Brain microvascular endothelial cell (primary cell): ENCODE results near the gene MGME1.

Source experiments
- DNase-seq: peaks from one replicate; pipeline ENCODE4 v3.0.0-alpha.2; 2020
- H3K27ac ChIP-seq: fragments of 250-450 bp; sonication (Bioruptor Pico); 2 replicates; pipeline ENCODE4 v1.5.1; 2020; ENCODE audit warnings: mild to moderate bottlenecking, moderate library complexity
- H3K27me3 ChIP-seq: fragments of 250-450 bp; sonication (Bioruptor Pico); replicated peaks from 2 replicates; pipeline ENCODE4 v1.5.1; 2020; ENCODE audit warnings: mild to moderate bottlenecking
- H3K36me3 ChIP-seq: fragments of 250-450 bp; sonication (Bioruptor Pico); replicated peaks from 2 replicates; pipeline ENCODE4 v1.5.1; 2020; ENCODE audit warnings: mild to moderate bottlenecking
- H3K4me3 ChIP-seq: 2 replicates; pipeline ENCODE4 v1.5.1; 2011; ENCODE audit warnings: low read depth, mild to moderate bottlenecking, control low read depth, low read length, moderate library complexity
- CTCF ChIP-seq: IDR thresholded peaks from 2 replicates; pipeline ENCODE4 v1.5.1; 2011; ENCODE audit warnings: low read depth, mild to moderate bottlenecking, moderate library complexity, low read length, control low read depth, inconsistent platforms; ENCODE audit errors: missing control alignments
- in situ Hi-C: cut with HindIII; loops from 2 replicates; pipeline ENCODE4 v1.10.0; 2017; ENCODE audit warnings: low sequenced_read_pairs, low pct_ligation_motif_present

Gene MGME1

GRCh38 chr20:17964632-17965031, 4.2 kb upstream of the MGME1 start:
- DNase-seq: no peak
- Histone ChIP-seq H3K4me3 (no peak overlapping the region), H3K27ac (no peak overlapping the region)

GRCh38 chr20:17965042-17965697, 3.6 kb upstream of the MGME1 start:
- Histone ChIP-seq H3K27me3 (no peaks in the 10 kb centered on the region), H3K36me3 (peaks cover 4% of the 10 kb centered on the region), H3K27ac (no peak overlapping the region), H3K4me3 (peak overlapping the region; percentile 95)
- no peak for DNase-seq
- no peak for TF ChIP-seq CTCF
- in situ Hi-C loops: no loop called here

More at GRCh38 chr20:17964632-17965031, 4.2 kb upstream of the MGME1 start:
- no peaks in the 10 kb centered on the region for H3K27me3 ChIP-seq
- no peak for TF ChIP-seq CTCF
- H3K36me3 ChIP-seq: peaks cover 4% of the 10 kb centered on the region
- in situ Hi-C loops: no loop called here

GRCh38 chr20:17966432-17967310, 2.1 kb upstream of the MGME1 start:
- H3K27me3 ChIP-seq: no peaks in the 10 kb centered on the region
- peak; percentile 22 for TF ChIP-seq CTCF
- peak overlapping the region; percentile 2 for H3K27ac ChIP-seq
- H3K36me3 ChIP-seq: peaks cover 4% of the 10 kb centered on the region
- in situ Hi-C loops: no loop called here
- peak overlapping the region; percentile 95 for H3K4me3 ChIP-seq
- DNase-seq: peak; percentile 25

GRCh38 chr20:17967521-17968365, 1.1 kb upstream of the MGME1 start:
- Histone ChIP-seq H3K4me3 (peak overlapping the region; percentile 95), H3K27me3 (no peaks in the 10 kb centered on the region), H3K27ac (peak overlapping the region; percentile 98), H3K36me3 (peaks cover 4% of the 10 kb centered on the region)
- in situ Hi-C loops: no loop called here
- TF ChIP-seq CTCF: no peak
- no peak for DNase-seq

- no peaks in the 10 kb centered on the region for H3K36me3 ChIP-seq
- TF ChIP-seq CTCF: no peak
- H3K4me3 ChIP-seq: peak overlapping the region; percentile 95
- H3K27me3 ChIP-seq: no peaks in the 10 kb centered on the region
- in situ Hi-C loops: no loop called here
- peak overlapping the region; percentile 98 for H3K27ac ChIP-seq
- DNase-seq: no peak
These were observed 563 bp downstream of the MGME1 start for GRCh38 chr20:17969278-17969883.
